ENCODE results near the gene KCNH8. TPM values are rescaled to one million over a fixed set of nuclear protein-coding genes. Genes with fewer than 3 reads are reported as not detected.

Gene KCNH8
- total and polyA plus RNA-seq, 2 donors: 0.10 to 1.5 TPM

DNA sequence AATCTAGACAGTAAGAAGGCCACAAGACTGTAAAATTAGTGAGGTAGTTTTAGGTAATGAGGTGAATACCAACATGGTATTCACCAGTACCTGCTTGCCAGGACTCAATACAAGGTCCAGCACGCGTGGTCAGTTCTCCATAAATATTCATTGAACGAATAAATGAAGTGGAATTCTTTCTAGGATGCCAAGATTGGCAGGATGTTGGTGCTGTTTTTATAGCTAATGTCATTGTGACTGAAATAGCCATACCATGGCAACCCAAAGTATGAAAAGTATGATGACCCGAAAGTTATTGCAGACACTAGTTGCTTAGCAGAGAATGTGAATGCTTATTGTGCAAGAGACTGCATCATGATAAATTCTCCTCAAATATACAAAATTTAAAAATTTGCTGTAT lies 307.2 kb downstream of the KCNH8 start:
- Histone ChIP-seq H3K4me1 (ENCODE audit: insufficient read depth) (no peaks in the 10 kb centered on the region), H3K27ac (ENCODE audit: low read depth) (no peak overlapping the region), H3K4me3 (ENCODE audit: low read depth, low read length) (no peak overlapping the region), H3K36me3 (ENCODE audit: insufficient read depth) (no peaks in the 10 kb centered on the region)
- WGBS: 71% methylated on average over 4 of the region's 4 CpGs
- no peak for DNase-seq (ENCODE audit: extremely low spot score)

DNA sequence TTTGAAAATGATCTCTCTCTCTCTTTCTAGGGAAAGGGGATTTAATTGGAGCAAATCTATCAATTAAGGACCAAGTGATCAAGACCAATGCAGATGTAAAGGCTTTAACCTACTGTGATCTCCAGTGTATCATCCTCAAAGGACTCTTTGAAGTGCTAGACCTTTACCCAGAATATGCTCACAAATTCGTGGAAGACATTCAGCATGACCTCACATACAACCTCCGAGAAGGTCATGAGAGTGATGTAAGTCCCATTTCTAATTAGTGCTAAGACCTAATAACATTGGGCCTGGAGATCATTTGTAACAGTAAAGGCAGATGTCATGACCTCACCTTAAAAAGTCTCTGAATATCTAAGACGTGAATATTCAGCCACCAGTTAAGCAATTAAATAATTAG lies 308.4 kb downstream of the KCNH8 start:
- Histone ChIP-seq H3K36me3 (ENCODE audit: insufficient read depth) (no peaks in the 10 kb centered on the region), H3K4me1 (ENCODE audit: insufficient read depth) (no peaks in the 10 kb centered on the region), H3K4me3 (ENCODE audit: low read depth, low read length) (no peak overlapping the region), H3K27ac (ENCODE audit: low read depth) (no peak overlapping the region)
- 74% methylated on average over 3 of the region's 3 CpGs for WGBS
- no peak for DNase-seq (ENCODE audit: extremely low spot score)

DNA sequence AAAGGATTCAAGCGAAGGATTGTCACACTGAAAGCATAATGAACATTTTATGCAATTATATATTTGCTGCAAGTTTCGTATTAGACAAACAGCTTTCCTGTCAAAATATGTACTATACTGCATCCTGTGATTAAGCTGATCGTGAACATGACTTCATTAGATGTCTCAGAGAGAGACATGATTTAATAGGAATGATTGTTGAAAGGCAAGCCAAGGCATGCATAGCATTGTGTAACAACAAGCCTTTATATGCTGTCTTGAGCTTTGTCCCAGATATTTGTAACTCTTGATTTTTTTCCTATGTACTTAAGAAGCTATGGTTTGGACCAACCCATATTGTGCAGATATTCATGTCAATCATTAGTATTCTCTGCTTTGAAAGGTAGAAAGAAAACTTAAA lies 309.1 kb downstream of the KCNH8 start:
- peak; percentile 2 for DNase-seq (ENCODE audit: extremely low spot score)
- Histone ChIP-seq H3K4me3 (ENCODE audit: low read depth, low read length) (no peak overlapping the region), H3K36me3 (ENCODE audit: insufficient read depth) (no peaks in the 10 kb centered on the region), H3K4me1 (ENCODE audit: insufficient read depth) (no peaks in the 10 kb centered on the region), H3K27ac (ENCODE audit: low read depth) (no peak overlapping the region)
- WGBS: 72% methylated on average over 3 of the region's 3 CpGs

DNA sequence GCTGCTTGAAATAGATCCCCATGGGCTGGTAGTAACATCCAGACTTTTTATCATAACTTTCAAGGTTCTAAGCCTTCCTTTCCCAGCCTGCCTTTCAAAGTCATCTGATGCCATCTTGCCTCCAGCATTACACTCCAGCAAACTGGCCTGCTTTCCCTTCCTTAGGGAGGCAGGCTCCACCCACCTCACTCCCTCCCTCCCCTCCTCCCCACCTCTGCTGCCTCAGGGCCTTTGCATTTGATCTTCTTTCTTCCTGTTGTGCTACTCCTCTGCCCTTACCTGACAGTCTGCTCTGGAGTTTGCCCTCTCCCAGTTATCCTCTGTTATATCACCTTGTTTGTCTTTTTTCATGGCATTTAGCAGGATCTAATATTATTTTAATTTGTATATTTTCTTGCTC lies 319.5 kb downstream of the KCNH8 start:
- no peak overlapping the region for H3K27ac ChIP-seq (ENCODE audit: low read depth)

DNA sequence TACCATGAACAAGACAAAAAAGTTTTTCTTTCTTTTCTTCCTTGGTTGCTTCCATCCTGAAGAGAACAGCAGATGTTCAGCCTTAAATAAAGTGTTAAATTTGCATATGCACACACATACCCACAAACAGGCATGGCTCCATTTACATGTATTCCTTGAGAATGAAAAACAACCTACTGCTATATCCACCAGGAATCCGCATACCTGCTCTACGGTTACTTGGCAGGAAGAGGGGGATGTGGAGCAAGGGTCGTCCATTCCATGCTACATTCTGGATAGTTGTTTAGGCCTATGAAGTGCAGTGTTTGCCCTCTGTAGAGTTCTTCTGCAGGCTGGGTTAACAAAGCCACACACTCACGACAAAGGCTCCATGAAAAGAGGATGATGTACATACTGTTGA lies 322.8 kb downstream of the KCNH8 start:
- no peak overlapping the region for H3K4me3 ChIP-seq (ENCODE audit: low read depth, low read length)
- no peak for DNase-seq (ENCODE audit: extremely low spot score)
- H3K4me1 ChIP-seq (ENCODE audit: insufficient read depth): no peaks in the 10 kb centered on the region
- 90% methylated on average over 4 of the region's 4 CpGs for WGBS
- H3K27ac ChIP-seq (ENCODE audit: low read depth): no peak overlapping the region
- no peaks in the 10 kb centered on the region for H3K36me3 ChIP-seq (ENCODE audit: insufficient read depth)

More for the DNA sequence above, 319.5 kb downstream of the KCNH8 start:
- Histone ChIP-seq H3K4me1 (ENCODE audit: insufficient read depth) (no peaks in the 10 kb centered on the region), H3K36me3 (ENCODE audit: insufficient read depth) (no peaks in the 10 kb centered on the region), H3K4me3 (ENCODE audit: low read depth, low read length) (no peak overlapping the region)
- DNase-seq (ENCODE audit: extremely low spot score): no peak

DNA sequence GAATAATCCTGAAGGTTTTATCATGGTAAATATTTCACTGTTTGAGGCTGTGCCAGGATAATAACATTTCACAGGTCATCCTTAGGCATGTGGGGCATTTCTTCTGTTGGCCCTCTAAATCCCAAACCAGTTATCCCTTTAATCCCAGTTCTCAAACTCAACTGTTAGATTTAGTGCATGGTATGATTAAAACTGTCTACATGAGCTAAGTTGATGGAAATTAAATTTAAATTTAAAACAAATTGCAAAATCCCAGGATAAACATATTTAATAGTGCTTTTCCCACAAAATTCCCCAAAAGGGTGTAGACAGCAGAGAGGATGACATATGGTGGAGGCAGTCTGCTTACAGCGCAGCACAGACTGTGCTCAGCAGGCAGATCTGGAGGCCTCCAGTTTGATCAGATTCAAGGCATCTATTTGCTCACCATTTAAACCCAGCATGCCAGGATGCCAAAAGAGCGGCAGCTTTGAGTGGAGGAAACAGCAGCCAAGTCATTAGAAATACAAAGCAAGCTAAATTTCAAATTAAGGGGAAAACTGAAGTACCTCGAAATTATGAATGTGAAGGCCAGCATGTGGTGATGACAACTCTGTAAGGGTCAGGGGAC lies 325.8 kb downstream of the KCNH8 start:
- Histone ChIP-seq H3K4me1 (ENCODE audit: insufficient read depth) (no peaks in the 10 kb centered on the region), H3K36me3 (ENCODE audit: insufficient read depth) (no peaks in the 10 kb centered on the region), H3K4me3 (ENCODE audit: low read depth, low read length) (no peak overlapping the region), H3K27ac (ENCODE audit: low read depth) (no peak overlapping the region)
- no peak for DNase-seq (ENCODE audit: extremely low spot score)
- WGBS: 52% methylated on average over 3 of the region's 3 CpGs

DNA sequence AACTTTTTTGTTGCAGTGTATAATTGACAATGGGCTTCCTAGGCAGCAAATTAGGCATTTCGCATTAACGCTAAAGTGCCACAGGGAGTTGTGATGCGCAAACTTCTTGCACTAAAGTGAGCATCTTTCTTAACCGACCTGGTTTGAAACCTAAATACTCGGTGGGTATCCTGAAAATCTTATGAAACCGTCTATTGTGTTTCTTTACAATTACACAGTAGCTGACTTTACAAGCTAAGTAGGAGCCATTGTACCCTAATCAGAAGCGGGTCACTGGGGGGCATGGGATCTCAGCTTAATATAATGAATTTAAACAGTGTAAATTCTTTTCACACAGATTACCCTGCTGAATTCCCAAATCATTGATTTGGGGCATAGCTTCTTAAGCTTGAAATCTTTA lies 328.0 kb downstream of the KCNH8 start:
- no peak overlapping the region for H3K27ac ChIP-seq (ENCODE audit: low read depth)
- DNase-seq (ENCODE audit: extremely low spot score): no peak

DNA sequence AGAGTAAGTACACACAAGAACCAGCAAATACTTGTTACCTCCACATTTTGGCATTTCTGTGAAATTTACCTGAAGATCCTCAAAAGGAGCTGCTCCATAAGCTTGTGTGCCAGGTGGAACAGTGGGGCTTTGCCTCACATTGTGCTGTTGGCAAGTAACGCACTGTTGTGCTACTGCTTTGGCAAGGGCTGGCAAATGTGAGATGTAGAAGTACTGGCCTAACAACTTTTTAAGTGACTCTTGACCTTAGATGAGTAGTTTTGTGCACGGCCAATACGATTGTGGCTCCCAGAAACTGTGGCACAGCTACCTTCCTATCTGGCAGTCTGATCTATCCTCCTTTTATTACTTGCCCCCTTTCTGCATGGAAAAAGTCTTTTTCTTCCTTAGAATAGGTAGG lies 337.0 kb downstream of the KCNH8 start:
- Histone ChIP-seq H3K27ac (ENCODE audit: low read depth) (no peak overlapping the region), H3K36me3 (ENCODE audit: insufficient read depth) (no peaks in the 10 kb centered on the region), H3K4me3 (ENCODE audit: low read depth, low read length) (no peak overlapping the region), H3K4me1 (ENCODE audit: insufficient read depth) (no peaks in the 10 kb centered on the region)
- WGBS: 83% methylated on average over 3 of the region's 3 CpGs
- DNase-seq (ENCODE audit: extremely low spot score): no peak

More for the DNA sequence above, 328.0 kb downstream of the KCNH8 start:
- no peaks in the 10 kb centered on the region for H3K36me3 ChIP-seq (ENCODE audit: insufficient read depth)
- 82% methylated on average over 7 of the region's 7 CpGs for WGBS
- no peaks in the 10 kb centered on the region for H3K4me1 ChIP-seq (ENCODE audit: insufficient read depth)
- H3K4me3 ChIP-seq (ENCODE audit: low read depth, low read length): no peak overlapping the region

DNA sequence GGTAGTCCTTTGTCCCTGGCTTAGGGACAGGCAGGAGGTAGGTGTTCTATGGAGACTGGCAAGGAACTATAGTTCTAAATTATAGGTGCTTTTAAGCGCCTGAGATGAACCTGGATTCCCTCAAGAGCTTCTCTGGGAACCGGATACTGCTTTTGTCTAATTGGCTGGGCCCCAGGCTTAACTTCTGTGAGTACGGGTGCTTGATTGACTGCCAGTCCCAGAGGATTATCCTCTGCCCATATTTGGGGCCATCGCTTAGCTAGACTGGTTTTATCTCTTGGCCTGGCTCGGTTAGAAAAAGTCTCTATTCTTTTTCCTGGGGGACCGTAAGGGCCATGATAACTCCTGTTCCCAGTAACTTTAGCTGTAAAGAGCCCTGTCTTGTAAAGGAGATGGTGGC lies 339.1 kb downstream of the KCNH8 start:
- WGBS: 44% methylated on average over 6 of the region's 6 CpGs
- Histone ChIP-seq H3K4me3 (ENCODE audit: low read depth, low read length) (no peak overlapping the region), H3K27ac (ENCODE audit: low read depth) (no peak overlapping the region), H3K4me1 (ENCODE audit: insufficient read depth) (no peaks in the 10 kb centered on the region), H3K36me3 (ENCODE audit: insufficient read depth) (no peaks in the 10 kb centered on the region)
- DNase-seq (ENCODE audit: extremely low spot score): no peak

DNA sequence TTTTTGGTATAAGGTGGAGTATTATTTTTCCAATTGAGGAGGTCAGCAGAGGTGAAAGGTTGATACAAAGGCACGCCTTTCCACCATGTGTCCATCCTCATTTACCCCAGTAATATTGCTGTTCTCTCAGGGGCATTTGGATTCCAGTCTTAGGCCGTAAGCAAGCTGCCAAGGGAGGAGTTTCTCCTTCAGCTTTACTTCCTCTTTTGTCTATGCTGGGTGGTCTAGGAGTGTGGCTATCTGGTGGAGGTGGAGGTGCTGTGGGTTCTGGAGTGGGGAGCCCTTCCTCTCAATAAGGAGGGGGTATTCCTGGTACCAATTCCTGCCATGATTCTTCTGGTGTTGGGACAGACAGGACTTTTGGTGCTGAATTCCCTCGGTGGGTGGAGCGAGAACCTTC lies 340.6 kb downstream of the KCNH8 start:
- no peak overlapping the region for H3K27ac ChIP-seq (ENCODE audit: low read depth)
- WGBS: 90% methylated on average over 4 of the region's 4 CpGs
- no peak for DNase-seq (ENCODE audit: extremely low spot score)
- H3K36me3 ChIP-seq (ENCODE audit: insufficient read depth): no peaks in the 10 kb centered on the region
- H3K4me1 ChIP-seq (ENCODE audit: insufficient read depth): no peaks in the 10 kb centered on the region
- H3K4me3 ChIP-seq (ENCODE audit: low read depth, low read length): no peak overlapping the region

DNA sequence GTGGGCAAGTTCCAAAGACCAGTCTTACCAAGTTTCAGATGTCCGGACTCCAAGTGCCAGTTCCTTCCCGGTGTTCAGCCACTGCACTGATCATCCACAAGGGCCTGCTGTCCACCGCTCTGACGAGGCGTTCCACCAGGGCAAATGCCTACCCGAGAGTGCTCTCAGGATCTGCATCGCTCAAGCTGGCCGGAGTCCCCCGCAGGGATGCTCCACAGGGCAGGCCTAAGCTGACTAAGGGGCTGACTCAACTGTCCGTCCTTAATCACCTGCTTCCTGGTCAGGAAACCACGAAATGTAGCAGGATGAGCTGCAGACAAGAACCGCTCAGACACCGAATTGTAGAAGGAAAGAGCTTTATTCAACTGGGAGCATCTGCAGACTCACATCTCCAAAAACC lies 341.6 kb downstream of the KCNH8 start:
- Histone ChIP-seq H3K4me1 (ENCODE audit: insufficient read depth) (no peaks in the 10 kb centered on the region), H3K4me3 (ENCODE audit: low read depth, low read length) (no peak overlapping the region), H3K27ac (ENCODE audit: low read depth) (no peak overlapping the region), H3K36me3 (ENCODE audit: insufficient read depth) (no peaks in the 10 kb centered on the region)
- DNase-seq (ENCODE audit: extremely low spot score): no peak
- WGBS: 93% methylated on average over 13 of the region's 13 CpGs

DNA sequence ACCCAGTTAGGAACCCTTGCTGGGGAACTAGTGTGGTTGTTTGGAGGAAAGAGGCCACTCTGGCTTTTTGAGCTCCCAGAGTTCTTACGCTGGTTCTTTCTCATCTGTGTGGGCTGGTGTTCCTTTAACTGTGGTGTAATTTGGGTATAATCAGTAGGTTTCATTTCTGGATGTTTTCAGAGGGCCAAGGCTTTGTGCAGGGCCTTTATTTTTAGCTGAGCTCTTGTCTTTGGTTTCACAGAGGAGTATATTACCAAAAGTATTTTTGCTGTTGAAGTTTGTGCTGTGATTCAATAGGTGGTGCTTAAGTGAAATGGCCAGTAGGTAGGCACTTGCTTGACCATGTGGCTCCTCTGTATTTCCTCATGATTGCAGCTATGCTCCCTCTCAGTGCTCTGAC lies 357.9 kb downstream of the KCNH8 start:
- 94% methylated on average over 1 of the region's 1 CpG for WGBS
- no peak overlapping the region for H3K27ac ChIP-seq (ENCODE audit: low read depth)
- no peaks in the 10 kb centered on the region for H3K36me3 ChIP-seq (ENCODE audit: insufficient read depth)
- DNase-seq (ENCODE audit: extremely low spot score): no peak
- no peak overlapping the region for H3K4me3 ChIP-seq (ENCODE audit: low read depth, low read length)
- H3K4me1 ChIP-seq (ENCODE audit: insufficient read depth): no peaks in the 10 kb centered on the region

DNA sequence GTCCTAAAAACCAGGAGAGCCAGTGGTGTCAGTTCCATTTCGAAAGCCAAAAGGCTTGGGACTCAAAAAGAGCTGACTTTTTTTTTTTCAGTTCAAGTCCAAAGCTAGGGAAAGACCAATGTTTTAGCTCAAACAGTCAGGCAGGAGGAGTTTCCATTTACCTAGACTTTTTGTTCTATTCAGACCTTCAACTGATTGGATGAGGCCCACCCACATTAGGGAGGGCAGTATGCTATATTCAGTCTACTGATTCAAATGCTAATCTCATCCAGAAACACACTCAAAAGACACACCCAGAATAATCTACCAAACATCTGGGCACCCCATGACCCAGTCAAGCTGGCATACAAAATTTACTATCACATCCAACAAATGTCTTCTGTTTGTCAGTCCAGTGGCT lies 374.0 kb downstream of the KCNH8 start:
- DNase-seq (ENCODE audit: extremely low spot score): no peak
- WGBS: 87% methylated on average over 1 of the region's 1 CpG
- Histone ChIP-seq H3K4me1 (ENCODE audit: insufficient read depth) (no peaks in the 10 kb centered on the region), H3K27ac (ENCODE audit: low read depth) (no peak overlapping the region), H3K36me3 (ENCODE audit: insufficient read depth) (no peaks in the 10 kb centered on the region), H3K4me3 (ENCODE audit: low read depth, low read length) (no peak overlapping the region)

DNA sequence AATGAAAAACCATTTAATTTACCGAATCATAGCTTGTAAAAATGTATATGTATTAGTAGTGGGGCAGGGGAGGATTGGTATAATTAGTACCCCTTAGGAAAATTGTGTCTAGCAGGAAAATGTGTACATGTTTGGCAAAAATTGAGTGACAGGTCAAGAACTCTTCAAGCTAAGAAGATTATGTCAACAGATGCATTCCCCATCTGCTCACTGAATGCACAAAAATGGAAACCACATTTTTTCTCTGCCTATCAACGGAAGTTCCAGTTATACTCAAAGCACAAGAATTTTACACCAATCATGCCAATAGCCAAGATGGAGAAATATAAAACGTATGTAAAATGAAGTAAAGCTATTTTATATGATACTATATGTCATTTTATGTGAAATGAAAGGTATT lies 377.8 kb downstream of the KCNH8 start:
- Histone ChIP-seq H3K4me1 (ENCODE audit: insufficient read depth) (no peaks in the 10 kb centered on the region), H3K27ac (ENCODE audit: low read depth) (no peak overlapping the region), H3K4me3 (ENCODE audit: low read depth, low read length) (no peak overlapping the region), H3K36me3 (ENCODE audit: insufficient read depth) (no peaks in the 10 kb centered on the region)
- DNase-seq (ENCODE audit: extremely low spot score): no peak
- WGBS: 81% methylated on average over 3 of the region's 3 CpGs

DNA sequence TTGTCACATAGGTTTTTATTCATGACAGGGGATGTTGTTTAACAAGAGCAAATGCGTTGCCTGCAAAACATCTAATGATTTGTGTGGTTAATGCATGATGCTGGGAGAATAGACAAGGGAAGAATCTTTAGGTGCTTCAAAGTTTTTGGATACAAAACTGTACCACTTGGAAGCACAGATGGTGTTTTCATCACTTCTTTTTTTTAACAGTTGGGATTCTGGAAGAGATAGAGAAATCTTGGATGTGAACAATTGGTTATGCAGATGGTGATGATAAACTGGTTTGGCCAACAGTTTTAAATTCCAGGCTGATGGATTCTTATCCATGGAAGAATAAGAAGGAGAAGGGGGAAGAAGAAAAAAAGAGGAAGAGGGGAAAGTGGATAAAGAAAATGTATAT lies 379.4 kb downstream of the KCNH8 start:
- Histone ChIP-seq H3K4me1 (ENCODE audit: insufficient read depth) (no peaks in the 10 kb centered on the region), H3K4me3 (ENCODE audit: low read depth, low read length) (no peak overlapping the region), H3K36me3 (ENCODE audit: insufficient read depth) (no peaks in the 10 kb centered on the region), H3K27ac (ENCODE audit: low read depth) (no peak overlapping the region)
- no peak for DNase-seq (ENCODE audit: extremely low spot score)
- WGBS: 84% methylated on average over 1 of the region's 1 CpG
